Measurements from ENCODE around the gene RANBP9. TPM values are rescaled to one million over a fixed set of nuclear protein-coding genes. Genes with fewer than 3 reads are reported as not detected.

The RANBP9 gene
- total and polyA plus RNA-seq, 2 donors (not counting 3 experiments of a cell fraction or from before 2014, with no cell fraction given) = 15.1 to 40.2 TPM

DNA sequence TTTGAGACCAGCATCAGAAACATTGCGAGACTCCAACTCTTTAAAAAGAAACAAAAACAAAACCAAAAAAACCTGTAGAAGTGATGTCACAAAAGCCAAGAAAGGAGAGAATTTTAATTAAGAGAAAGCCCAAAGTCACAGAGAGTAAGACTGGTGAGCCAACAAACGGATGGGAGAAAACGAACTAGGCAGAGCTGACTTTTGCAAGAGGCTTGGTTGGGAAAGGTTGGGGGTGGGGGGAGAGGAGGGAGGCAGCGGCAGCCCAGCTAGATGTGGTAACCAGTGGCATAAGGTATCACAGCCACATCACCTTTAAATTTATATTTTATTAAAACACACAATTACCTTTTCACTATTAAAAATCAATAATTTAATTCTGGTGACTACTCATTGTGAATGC is 73.0 kb downstream of the RANBP9 start:
- no TSS peak for BruUV-seq (replicated peaks)
- H4K20me1 ChIP-seq (replicated peaks; ENCODE audit: control insufficient read depth, extremely low read depth, insufficient read depth, low read length) = no peaks in the 10 kb centered on the region
- H3K4me2 ChIP-seq (ENCODE audit: insufficient read depth, low read length) = no peak overlapping the region
- TF ChIP-seq FOS (IDR thresholded peaks at IDR 0.05; ENCODE audit: borderline replicate concordance, insufficient read depth, low read length) (no peak), POLR2AphosphoS5 (IDR thresholded peaks at IDR 0.05; ENCODE audit: insufficient read depth, low read depth, low read length) (no peak), JUN (IDR thresholded peaks at IDR 0.05; ENCODE audit: borderline replicate concordance, insufficient read depth, insufficient read length, low read depth) (no peak), MYC (IDR thresholded peaks at IDR 0.05; ENCODE audit: low read depth, low read length) (no peak)
- TF ChIP-seq, protein P1, sequence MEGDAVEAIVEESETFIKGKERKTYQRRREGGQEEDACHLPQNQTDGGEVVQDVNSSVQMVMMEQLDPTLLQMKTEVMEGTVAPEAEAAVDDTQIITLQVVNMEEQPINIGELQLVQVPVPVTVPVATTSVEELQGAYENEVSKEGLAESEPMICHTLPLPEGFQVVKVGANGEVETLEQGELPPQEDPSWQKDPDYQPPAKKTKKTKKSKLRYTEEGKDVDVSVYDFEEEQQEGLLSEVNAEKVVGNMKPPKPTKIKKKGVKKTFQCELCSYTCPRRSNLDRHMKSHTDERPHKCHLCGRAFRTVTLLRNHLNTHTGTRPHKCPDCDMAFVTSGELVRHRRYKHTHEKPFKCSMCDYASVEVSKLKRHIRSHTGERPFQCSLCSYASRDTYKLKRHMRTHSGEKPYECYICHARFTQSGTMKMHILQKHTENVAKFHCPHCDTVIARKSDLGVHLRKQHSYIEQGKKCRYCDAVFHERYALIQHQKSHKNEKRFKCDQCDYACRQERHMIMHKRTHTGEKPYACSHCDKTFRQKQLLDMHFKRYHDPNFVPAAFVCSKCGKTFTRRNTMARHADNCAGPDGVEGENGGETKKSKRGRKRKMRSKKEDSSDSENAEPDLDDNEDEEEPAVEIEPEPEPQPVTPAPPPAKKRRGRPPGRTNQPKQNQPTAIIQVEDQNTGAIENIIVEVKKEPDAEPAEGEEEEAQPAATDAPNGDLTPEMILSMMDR (IDR thresholded peaks at IDR 0.05; ENCODE audit: extremely low read depth in 1 of 2, insufficient read depth in 1 of 2, low read depth in 1 of 2, low read length in 2 of 2) = no peak
- H3K79me2 ChIP-seq (ENCODE audit: control insufficient read depth, insufficient read depth, low read length) = no peaks in the 10 kb centered on the region
- ChIA-PET CTCF (interaction anchor here (1.1 kb wide), 1 partner anchor 14 kb away, joined by 4 read pairs; no protein-coding TSS in a partner anchor), POLR2A (no interaction called here)
- peaks cover 13% of the 10 kb centered on the region for H3K4me1 ChIP-seq (ENCODE audit: control insufficient read depth, extremely low read depth, insufficient read depth, low read length)
- peaks cover 2 to 3% of the 10 kb centered on the region in 2 experiments for H3K36me3 ChIP-seq (ENCODE audit: control insufficient read depth in 2 of 2, extremely low read depth in 1 of 2, insufficient read depth in 2 of 2, low read length in 2 of 2)
- DNase-seq (ENCODE audit: low read depth, low spot score) (no peak), FAIRE-seq (no peak)
- H3K27ac ChIP-seq (ENCODE audit: insufficient read depth, low read depth, low read length) = no peak overlapping the region
- no peak overlapping the region for H3K9ac ChIP-seq (replicated peaks; ENCODE audit: extremely low read depth, insufficient read depth, low read length)
- intact Hi-C loops (cut with micrococcal nuclease) (no loop called here), dilution Hi-C loops (cut with MboI; ENCODE audit: extremely low pct_ligation_motif_present, low sequenced_read_pairs) (no loop called here)
- no peaks in the 10 kb centered on the region for H3K9me1 ChIP-seq (replicated peaks; ENCODE audit: control insufficient read depth, extremely low read depth, insufficient read depth, low read length)
- no peak overlapping the region for H3K4me3 ChIP-seq (replicated peaks in 1 of 3; ENCODE audit: insufficient read depth in 1 of 3, low read depth in 1 of 3, low read length in 3 of 3)
- H2AFZ ChIP-seq (ENCODE audit: low read depth, low read length) = no peak overlapping the region
- H3K9me3 ChIP-seq (replicated peaks; ENCODE audit: control insufficient read depth, insufficient read depth, low read length) = no peaks in the 10 kb centered on the region
- H3K27me3 ChIP-seq (ENCODE audit: control insufficient read depth in 2 of 2, insufficient read depth in 2 of 2, low read length in 2 of 2) = no peaks in the 10 kb centered on the region

DNA sequence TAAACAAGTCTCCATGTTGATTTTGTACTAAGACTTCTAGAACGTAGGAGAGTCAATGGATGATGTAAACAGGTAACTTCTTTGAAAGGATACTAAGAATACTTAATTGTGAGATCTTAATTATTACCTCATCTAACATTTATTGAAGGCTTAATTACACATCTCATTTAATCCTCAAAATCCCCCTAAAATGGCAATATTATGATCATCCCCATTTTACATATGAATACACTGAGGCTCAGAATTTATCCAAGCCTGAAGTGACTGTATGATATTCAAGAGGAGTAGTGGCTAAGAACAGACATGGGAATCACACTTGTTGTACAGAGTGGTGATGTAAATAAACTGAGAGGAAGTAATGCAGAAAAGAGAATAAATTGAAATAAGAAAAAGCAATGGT is 73.6 kb downstream of the RANBP9 start:
- DNase-seq (ENCODE audit: low read depth, low spot score) (no peak), FAIRE-seq (no peak)
- dilution Hi-C loops (cut with MboI; ENCODE audit: extremely low pct_ligation_motif_present, low sequenced_read_pairs) = no loop called here
- Histone ChIP-seq H3K4me2 (ENCODE audit: insufficient read depth, low read length) (no peak overlapping the region), H2AFZ (ENCODE audit: low read depth, low read length) (no peak overlapping the region), H3K36me3 (ENCODE audit: control insufficient read depth in 2 of 2, extremely low read depth in 1 of 2, insufficient read depth in 2 of 2, low read length in 2 of 2) (peaks cover 2 to 3% of the 10 kb centered on the region in 2 experiments), H3K9me1 (replicated peaks; ENCODE audit: control insufficient read depth, extremely low read depth, insufficient read depth, low read length) (no peaks in the 10 kb centered on the region), H3K27ac (ENCODE audit: insufficient read depth, low read depth, low read length) (no peak overlapping the region), H3K9ac (replicated peaks; ENCODE audit: extremely low read depth, insufficient read depth, low read length) (no peak overlapping the region), H3K79me2 (ENCODE audit: control insufficient read depth, insufficient read depth, low read length) (no peaks in the 10 kb centered on the region), H3K4me1 (ENCODE audit: control insufficient read depth, extremely low read depth, insufficient read depth, low read length) (peaks cover 13% of the 10 kb centered on the region), H3K4me3 (replicated peaks in 1 of 3; ENCODE audit: insufficient read depth in 1 of 3, low read depth in 1 of 3, low read length in 3 of 3) (no peak overlapping the region), H3K27me3 (ENCODE audit: control insufficient read depth in 2 of 2, insufficient read depth in 2 of 2, low read length in 2 of 2) (no peaks in the 10 kb centered on the region), H4K20me1 (replicated peaks; ENCODE audit: control insufficient read depth, extremely low read depth, insufficient read depth, low read length) (no peaks in the 10 kb centered on the region), H3K9me3 (replicated peaks; ENCODE audit: control insufficient read depth, insufficient read depth, low read length) (no peaks in the 10 kb centered on the region)
- BruUV-seq (replicated peaks) = no TSS peak
- intact Hi-C loops (cut with micrococcal nuclease) = no loop called here
- CTCF ChIA-PET = interaction anchor here (0.7 kb wide), 1 partner anchor 13 kb away, joined by 3 read pairs; no protein-coding TSS in a partner anchor
- TF ChIP-seq JUN (IDR thresholded peaks at IDR 0.05; ENCODE audit: borderline replicate concordance, insufficient read depth, insufficient read length, low read depth) = no peak
- POLR2A ChIA-PET = interaction anchor here (0.6 kb wide), 1 partner anchor 12 kb away, joined by 6 read pairs; no protein-coding TSS in a partner anchor

Data from endothelial cell of umbilical vein (primary cell).